KMS-11 (cell line): Measurements from ENCODE around the gene PRPS1.
A peak's percentile ranks its signal among the peaks of the same experiment; 100 is the strongest.

ENCODE experiments used
- H2AFZ ChIP-seq: fragments of 200-600 bp; sonication (generic); 2 replicates; pipeline ENCODE4 v1.6.1; 2016; ENCODE audit warnings: antibody characterized with exemption, mixed run types, low read depth
- H3K27ac ChIP-seq: fragments of 200-600 bp; sonication (generic); 2 replicates; pipeline ENCODE4 v1.6.1; 2016; ENCODE audit warnings: mild to moderate bottlenecking, mixed run types
- H3K27me3 ChIP-seq: fragments of 200-600 bp; sonication (generic); 2 replicates; pipeline ENCODE4 v1.6.1; 2017; ENCODE audit warnings: mild to moderate bottlenecking, low read depth, mixed run types, moderate library complexity; ENCODE audit not compliant: insufficient read depth
- H3K36me3 ChIP-seq: fragments of 200-600 bp; sonication (generic); 2 replicates; pipeline ENCODE4 v1.6.1; 2017; ENCODE audit warnings: mild to moderate bottlenecking, mixed run types; ENCODE audit not compliant: insufficient read depth
- H3K4me1 ChIP-seq: fragments of 200-600 bp; sonication (generic); 2 replicates; pipeline ENCODE4 v1.6.1; 2016; ENCODE audit warnings: mild to moderate bottlenecking, low read depth, mixed run types; ENCODE audit not compliant: poor library complexity, severe bottlenecking
- H3K4me2 ChIP-seq: fragments of 200-600 bp; sonication (generic); 2 replicates; pipeline ENCODE4 v1.7.0; 2016; ENCODE audit warnings: mild to moderate bottlenecking, mixed run types
- H3K4me3 ChIP-seq: fragments of 200-600 bp; sonication (generic); IDR thresholded peaks from 2 replicates; pipeline ENCODE4 v1.6.1; 2017; ENCODE audit warnings: low read depth, low read length, mixed read lengths; ENCODE audit not compliant: insufficient read depth
- H3K79me2 ChIP-seq: fragments of 200-600 bp; sonication (generic); 2 replicates; pipeline ENCODE4 v1.6.1; 2016; ENCODE audit warnings: low read depth, mixed run types; ENCODE audit not compliant: insufficient read depth
- H3K9ac ChIP-seq: fragments of 200-600 bp; sonication (generic); 2 replicates; pipeline ENCODE4 v1.6.1; 2016; ENCODE audit warnings: mild to moderate bottlenecking, mixed run types
- H4K20me1 ChIP-seq: fragments of 200-600 bp; sonication (generic); 2 replicates; pipeline ENCODE4 v1.6.1; 2016; ENCODE audit warnings: mild to moderate bottlenecking, mixed run types; ENCODE audit not compliant: insufficient read depth
- CTCF ChIP-seq: fragments of 200-600 bp; sonication (generic); conservative IDR thresholded peaks from 2 replicates; pipeline ENCODE4 v1.6.1; 2017; ENCODE audit warnings: low read depth, mild to moderate bottlenecking, antibody characterized with exemption, low read length, moderate library complexity, mixed read lengths

The PRPS1 gene

DNA sequence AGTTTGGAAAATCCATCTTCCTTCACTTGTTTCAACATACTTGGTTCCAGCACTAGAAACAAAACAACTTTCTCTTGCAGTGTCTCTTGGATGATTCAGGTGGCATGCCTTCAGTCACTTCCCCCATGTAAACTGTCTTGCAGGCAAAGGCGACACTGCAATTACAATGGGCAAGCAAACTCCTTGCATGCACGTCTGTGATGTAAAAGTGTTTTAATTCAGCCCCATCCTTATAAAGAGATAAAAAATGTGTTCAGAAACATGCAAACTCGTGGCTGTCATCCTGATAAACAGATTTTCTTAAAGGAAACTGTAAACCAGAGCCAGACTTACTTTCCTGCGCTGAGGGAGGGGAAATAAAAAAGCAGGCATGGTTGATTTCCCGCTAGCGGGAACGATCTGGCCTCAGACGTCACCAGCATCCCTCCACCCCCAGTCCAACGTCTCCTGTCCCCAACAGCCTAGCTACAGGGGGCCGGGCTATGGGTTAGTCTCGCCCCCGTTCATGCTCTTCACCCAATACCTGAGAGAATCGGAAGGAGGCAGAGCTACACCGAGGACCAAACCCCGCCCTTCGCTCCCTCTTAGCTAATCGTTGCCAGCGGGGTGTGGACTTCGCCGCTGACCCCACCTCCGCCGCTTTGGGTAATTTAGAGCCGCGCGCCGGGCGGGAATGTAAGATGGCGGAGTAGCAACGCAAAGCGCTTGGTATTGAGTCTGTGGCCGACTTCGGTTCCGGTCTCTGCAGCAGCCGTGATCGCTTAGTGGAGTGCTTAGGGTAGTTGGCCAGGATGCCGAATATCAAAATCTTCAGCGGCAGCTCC, at the start of gene PRPS1:
Gene PRPS1 (plus strand): TSS at position 673 of the 824 bp plus-strand sequence. CDS start 119 bp downstream, at position 792.
- no peak for TF ChIP-seq CTCF
- H3K4me1 ChIP-seq = peaks cover 18% of the 10 kb centered on the region
- peak within 1 kb of the TSS; percentile 82; the same call in 1 of the 2 replicates for H2AFZ ChIP-seq
- H4K20me1 ChIP-seq = peaks cover 8% of the 10 kb centered on the region; the same call in 1 of the 2 replicates
- no peaks in the 10 kb centered on the region for H3K27me3 ChIP-seq
- H3K27ac ChIP-seq = peak within 1 kb of the TSS; percentile 79
- H3K4me2 ChIP-seq = peak within 1 kb of the TSS; percentile 91
- H3K9ac ChIP-seq = peak within 1 kb of the TSS; percentile 89
- H3K4me3 ChIP-seq = no peak within 1 kb of the TSS
- H3K36me3 ChIP-seq = no peaks in the 10 kb centered on the region
- H3K79me2 ChIP-seq = peaks cover 46% of the 10 kb centered on the region

GRCh38 chrX:107579956-107580355, 48.4 kb upstream of the PRPS1 start:
- Histone ChIP-seq H4K20me1 (no peaks in the 10 kb centered on the region), H3K36me3 (no peaks in the 10 kb centered on the region), H3K27me3 (no peaks in the 10 kb centered on the region), H3K4me3 (no peak overlapping the region), H3K79me2 (no peaks in the 10 kb centered on the region), H2AFZ (no peak overlapping the region), H3K4me1 (no peaks in the 10 kb centered on the region), H3K27ac (no peak overlapping the region), H3K4me2 (no peak overlapping the region), H3K9ac (no peak overlapping the region)
- no peak for TF ChIP-seq CTCF

- Histone ChIP-seq H2AFZ (no peak overlapping the region), H4K20me1 (no peaks in the 10 kb centered on the region), H3K4me3 (no peak overlapping the region), H3K27ac (no peak overlapping the region), H3K79me2 (no peaks in the 10 kb centered on the region), H3K27me3 (no peaks in the 10 kb centered on the region), H3K36me3 (no peaks in the 10 kb centered on the region), H3K4me2 (no peak overlapping the region), H3K9ac (no peak overlapping the region), H3K4me1 (no peaks in the 10 kb centered on the region)
- TF ChIP-seq CTCF = no peak
Measured at GRCh38 chrX:107581923-107582322, 46.4 kb upstream of the PRPS1 start.

GRCh38 chrX:107589243-107589642, 39.1 kb upstream of the PRPS1 start:
- no peak for TF ChIP-seq CTCF
- peaks cover 5% of the 10 kb centered on the region for H3K4me1 ChIP-seq
- H3K79me2 ChIP-seq = no peaks in the 10 kb centered on the region
- H3K36me3 ChIP-seq = no peaks in the 10 kb centered on the region
- H4K20me1 ChIP-seq = no peaks in the 10 kb centered on the region
- no peaks in the 10 kb centered on the region for H3K27me3 ChIP-seq
- no peak overlapping the region for H3K4me2 ChIP-seq
- no peak overlapping the region for H2AFZ ChIP-seq
- no peak overlapping the region for H3K27ac ChIP-seq
- H3K4me3 ChIP-seq = no peak overlapping the region
- H3K9ac ChIP-seq = no peak overlapping the region
